GM18520 (cell line): ENCODE data around the gene MAEA.

Experiments
- ATAC-seq: cut with Tn5 transposase; IDR thresholded peaks from one replicate; pipeline ENCODE4 v1.9.1; 2021; ENCODE audit not compliant: unreplicated experiment

The MAEA gene

GRCh38 chr4:1289207-1290164 lies at the start of gene MAEA:
Gene MAEA, plus strand, starts transcription at chr4:1289891. Its CDS starts 23 bp downstream, at chr4:1289914.
- ATAC-seq: peak; percentile 88

- ATAC-seq: no peak
These were observed 49.8 kb upstream of the MAEA start for GRCh38 chr4:1239950-1240307.

GRCh38 chr4:1240721-1241465 lies 48.8 kb upstream of the MAEA start:
- no peak for ATAC-seq

GRCh38 chr4:1241466-1241935 lies 48.2 kb upstream of the MAEA start:
- no peak for ATAC-seq

- no peak for ATAC-seq
These were observed 47.7 kb upstream of the MAEA start for GRCh38 chr4:1241936-1242505.

GRCh38 chr4:1242506-1243450 lies 46.9 kb upstream of the MAEA start:
- no peak for ATAC-seq

GRCh38 chr4:1243451-1244080 lies 46.1 kb upstream of the MAEA start:
- ATAC-seq: no peak

- ATAC-seq: no peak
These were observed 45.4 kb upstream of the MAEA start for GRCh38 chr4:1244081-1244977.

- no peak for ATAC-seq
These were observed 44.7 kb upstream of the MAEA start for GRCh38 chr4:1244978-1245471.

- ATAC-seq: no peak
These were observed 44.1 kb upstream of the MAEA start for GRCh38 chr4:1245481-1246051.

- ATAC-seq: no peak
These were observed 43.4 kb upstream of the MAEA start for GRCh38 chr4:1246111-1246881.

GRCh38 chr4:1246901-1247863 lies 42.5 kb upstream of the MAEA start:
- no peak for ATAC-seq

- peak; percentile 11 for ATAC-seq
These were observed 41.8 kb upstream of the MAEA start for GRCh38 chr4:1247864-1248244.

GRCh38 chr4:1248245-1249147 lies 41.2 kb upstream of the MAEA start, which contains the start of gene CTBP1:
Gene CTBP1, minus strand, starts transcription at chr4:1249130. Its CDS starts 7,799 bp downstream, at chr4:1241331.
- ATAC-seq: peak; percentile 30

GRCh38 chr4:1249148-1249730 lies 40.5 kb upstream of the MAEA start:
- peak; percentile 45 for ATAC-seq
